GM19372 (cell line): ENCODE measurements around the gene KCNN1.

Experiments used
- ATAC-seq: cut with Tn5 transposase; IDR thresholded peaks from one replicate; pipeline ENCODE4 v1.9.1; 2021; ENCODE audit warnings: mild to moderate bottlenecking, low read depth, moderate library complexity; ENCODE audit not compliant: unreplicated experiment

KCNN1 gene

GRCh38 chr19:17946965-17947784, 19.7 kb upstream of the KCNN1 start:
- ATAC-seq: no peak

- peak; percentile 68 for ATAC-seq
These were observed 18.9 kb upstream of the KCNN1 start for GRCh38 chr19:17947815-17948513.

- no peak for ATAC-seq
These were observed 18.4 kb upstream of the KCNN1 start for GRCh38 chr19:17948514-17948900.

GRCh38 chr19:17948931-17949930, 17.7 kb upstream of the KCNN1 start:
- no peak for ATAC-seq

- ATAC-seq: no peak
These were observed 17.0 kb upstream of the KCNN1 start for GRCh38 chr19:17949956-17950309.

GRCh38 chr19:17950310-17951156, 16.4 kb upstream of the KCNN1 start:
- no peak for ATAC-seq

- no peak for ATAC-seq
These were observed 15.5 kb upstream of the KCNN1 start for GRCh38 chr19:17951157-17951989.

GRCh38 chr19:17951990-17952976, 14.6 kb upstream of the KCNN1 start:
- no peak for ATAC-seq

GRCh38 chr19:17953316-17953801, 13.5 kb upstream of the KCNN1 start:
- no peak for ATAC-seq

GRCh38 chr19:17953869-17954268, 13.0 kb upstream of the KCNN1 start:
- ATAC-seq: no peak

GRCh38 chr19:17954401-17954800, 12.5 kb upstream of the KCNN1 start:
- ATAC-seq: no peak

GRCh38 chr19:17957149-17957849, 9.6 kb upstream of the KCNN1 start:
- no peak for ATAC-seq

GRCh38 chr19:17957885-17958284, 9.0 kb upstream of the KCNN1 start:
- no peak for ATAC-seq

GRCh38 chr19:17963936-17964691, 2.8 kb upstream of the KCNN1 start:
- no peak for ATAC-seq

- no peak for ATAC-seq
These were observed 1.4 kb upstream of the KCNN1 start for GRCh38 chr19:17965370-17966128.

- no peak for ATAC-seq
These were observed 801 bp upstream of the KCNN1 start for GRCh38 chr19:17966129-17966483.
